ENCODE data around the gene SFTPA2.
"Not testable (repeated sequence)": the region's sequence is repeated elsewhere in the genome, so short reads cannot be mapped to it uniquely, and the experiment has no call there.

GRCh38 chr10:79508245-79508644 is 52.0 kb downstream of the SFTPA2 start:
- TF ChIP-seq, protein P1, sequence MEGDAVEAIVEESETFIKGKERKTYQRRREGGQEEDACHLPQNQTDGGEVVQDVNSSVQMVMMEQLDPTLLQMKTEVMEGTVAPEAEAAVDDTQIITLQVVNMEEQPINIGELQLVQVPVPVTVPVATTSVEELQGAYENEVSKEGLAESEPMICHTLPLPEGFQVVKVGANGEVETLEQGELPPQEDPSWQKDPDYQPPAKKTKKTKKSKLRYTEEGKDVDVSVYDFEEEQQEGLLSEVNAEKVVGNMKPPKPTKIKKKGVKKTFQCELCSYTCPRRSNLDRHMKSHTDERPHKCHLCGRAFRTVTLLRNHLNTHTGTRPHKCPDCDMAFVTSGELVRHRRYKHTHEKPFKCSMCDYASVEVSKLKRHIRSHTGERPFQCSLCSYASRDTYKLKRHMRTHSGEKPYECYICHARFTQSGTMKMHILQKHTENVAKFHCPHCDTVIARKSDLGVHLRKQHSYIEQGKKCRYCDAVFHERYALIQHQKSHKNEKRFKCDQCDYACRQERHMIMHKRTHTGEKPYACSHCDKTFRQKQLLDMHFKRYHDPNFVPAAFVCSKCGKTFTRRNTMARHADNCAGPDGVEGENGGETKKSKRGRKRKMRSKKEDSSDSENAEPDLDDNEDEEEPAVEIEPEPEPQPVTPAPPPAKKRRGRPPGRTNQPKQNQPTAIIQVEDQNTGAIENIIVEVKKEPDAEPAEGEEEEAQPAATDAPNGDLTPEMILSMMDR (IDR thresholded peaks at IDR 0.05; ENCODE audit: poor library complexity), result not testable (repeated sequence)
- TF ChIP-seq EZH2 (IDR thresholded peaks at IDR 0.05; ENCODE audit: borderline replicate concordance), result not testable (repeated sequence)

Data from hepatocyte (in vitro differentiated cells).